GM10266 (cell line): ENCODE results near the gene FBXL4.

ENCODE experiments used
- DNase-seq: peaks from one replicate; pipeline ENCODE4 v3.0.0; 2012; ENCODE audit errors: extremely low spot score
- TF ChIP-seq, protein P1 (sequence below): IDR thresholded peaks from 2 replicates; pipeline ENCODE4 v1.5.1; 2012; ENCODE audit warnings: mild to moderate bottlenecking, low read depth; ENCODE audit not compliant: control insufficient read depth, insufficient read depth; ENCODE audit errors: missing control alignments

Gene FBXL4

DNA sequence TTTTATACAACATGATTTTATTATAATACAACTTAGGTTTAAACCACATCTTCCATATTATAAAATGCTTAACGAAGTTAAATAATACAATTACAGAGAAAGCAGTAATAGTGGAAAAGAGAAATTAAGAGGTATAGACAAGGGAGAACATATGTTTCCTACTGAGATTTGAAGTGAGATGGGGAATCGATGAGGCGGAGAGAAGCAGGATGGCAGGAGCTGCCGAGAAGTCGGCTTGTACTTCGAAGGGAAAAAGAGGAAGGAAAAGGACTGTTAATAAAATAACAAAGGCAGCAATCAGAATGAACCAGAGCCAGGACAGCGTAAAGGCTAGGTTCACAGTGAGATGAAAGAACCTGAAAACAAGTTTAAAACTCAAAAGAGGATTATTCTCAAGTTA, 15.4 kb downstream of the FBXL4 start:
- no peak for DNase-seq
- TF ChIP-seq, protein P1, sequence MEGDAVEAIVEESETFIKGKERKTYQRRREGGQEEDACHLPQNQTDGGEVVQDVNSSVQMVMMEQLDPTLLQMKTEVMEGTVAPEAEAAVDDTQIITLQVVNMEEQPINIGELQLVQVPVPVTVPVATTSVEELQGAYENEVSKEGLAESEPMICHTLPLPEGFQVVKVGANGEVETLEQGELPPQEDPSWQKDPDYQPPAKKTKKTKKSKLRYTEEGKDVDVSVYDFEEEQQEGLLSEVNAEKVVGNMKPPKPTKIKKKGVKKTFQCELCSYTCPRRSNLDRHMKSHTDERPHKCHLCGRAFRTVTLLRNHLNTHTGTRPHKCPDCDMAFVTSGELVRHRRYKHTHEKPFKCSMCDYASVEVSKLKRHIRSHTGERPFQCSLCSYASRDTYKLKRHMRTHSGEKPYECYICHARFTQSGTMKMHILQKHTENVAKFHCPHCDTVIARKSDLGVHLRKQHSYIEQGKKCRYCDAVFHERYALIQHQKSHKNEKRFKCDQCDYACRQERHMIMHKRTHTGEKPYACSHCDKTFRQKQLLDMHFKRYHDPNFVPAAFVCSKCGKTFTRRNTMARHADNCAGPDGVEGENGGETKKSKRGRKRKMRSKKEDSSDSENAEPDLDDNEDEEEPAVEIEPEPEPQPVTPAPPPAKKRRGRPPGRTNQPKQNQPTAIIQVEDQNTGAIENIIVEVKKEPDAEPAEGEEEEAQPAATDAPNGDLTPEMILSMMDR, result no peak

DNA sequence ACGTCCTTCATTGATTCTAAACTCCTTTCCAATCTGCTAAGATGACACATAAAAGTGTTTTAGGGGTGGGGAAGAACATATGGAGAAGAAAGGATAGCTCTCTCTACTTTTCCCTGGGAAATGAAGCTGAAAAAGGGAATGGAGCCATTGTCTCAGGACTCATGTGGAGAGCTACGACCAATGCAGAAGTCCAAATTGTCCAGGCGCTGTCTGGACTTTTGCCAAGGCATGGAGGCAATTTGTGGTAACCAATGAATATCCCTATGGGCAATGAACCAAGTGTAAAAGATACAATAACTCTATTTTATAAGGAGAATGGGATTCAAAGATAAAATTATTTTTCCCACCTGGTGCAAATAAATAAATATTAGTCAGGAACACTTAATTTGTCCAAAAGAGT, 16.1 kb downstream of the FBXL4 start:
- TF ChIP-seq, protein P1, result no peak
- no peak for DNase-seq

DNA sequence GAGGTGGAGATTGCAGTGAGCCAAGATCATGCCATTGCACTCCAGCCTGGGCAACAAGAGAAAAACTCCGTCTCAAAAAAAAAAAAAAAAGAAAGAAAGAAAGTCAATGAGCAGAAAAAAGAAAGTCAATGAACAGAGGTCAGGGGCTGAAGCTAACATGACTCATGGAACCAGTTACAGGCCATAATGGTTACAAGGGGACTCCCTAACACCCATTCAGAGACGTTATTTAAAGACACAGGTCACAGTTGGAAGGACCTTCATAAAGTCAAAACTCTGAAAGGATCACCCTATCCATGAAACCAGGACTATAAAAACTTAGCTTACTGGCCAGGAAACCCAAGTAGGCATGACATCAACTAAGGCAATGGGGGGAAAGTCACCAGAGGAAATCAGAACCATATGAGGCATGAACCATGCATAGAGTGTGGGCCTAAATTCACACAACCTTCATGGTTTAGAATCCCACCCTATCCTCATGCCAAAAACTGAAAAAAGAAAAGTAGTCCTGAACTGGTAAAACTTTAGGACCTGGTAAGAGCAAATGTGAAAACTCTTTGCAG, 18.2 kb downstream of the FBXL4 start:
- DNase-seq, result no peak

DNA sequence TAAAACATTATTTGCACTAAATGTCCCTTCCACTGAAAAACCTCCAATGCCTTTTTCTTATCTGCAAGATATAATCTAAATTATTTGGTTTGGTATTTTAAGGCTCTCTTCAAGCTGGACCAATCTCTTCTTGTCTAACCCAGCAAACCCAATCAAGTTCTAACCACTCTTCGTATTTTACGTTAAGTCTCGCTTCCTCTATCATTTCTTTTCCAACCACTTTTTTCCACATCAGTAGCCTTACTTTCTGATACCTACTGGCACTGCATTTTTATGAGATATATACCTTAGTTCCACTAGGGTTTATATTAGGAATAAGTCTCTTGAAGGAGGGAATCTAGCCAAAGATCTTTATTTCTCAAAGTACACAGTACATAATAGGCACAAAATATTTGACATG, 19.1 kb downstream of the FBXL4 start:
- no peak for DNase-seq
- TF ChIP-seq, protein P1, result no peak

More for the DNA sequence above, 18.2 kb downstream of the FBXL4 start:
- TF ChIP-seq, protein P1, result no peak

DNA sequence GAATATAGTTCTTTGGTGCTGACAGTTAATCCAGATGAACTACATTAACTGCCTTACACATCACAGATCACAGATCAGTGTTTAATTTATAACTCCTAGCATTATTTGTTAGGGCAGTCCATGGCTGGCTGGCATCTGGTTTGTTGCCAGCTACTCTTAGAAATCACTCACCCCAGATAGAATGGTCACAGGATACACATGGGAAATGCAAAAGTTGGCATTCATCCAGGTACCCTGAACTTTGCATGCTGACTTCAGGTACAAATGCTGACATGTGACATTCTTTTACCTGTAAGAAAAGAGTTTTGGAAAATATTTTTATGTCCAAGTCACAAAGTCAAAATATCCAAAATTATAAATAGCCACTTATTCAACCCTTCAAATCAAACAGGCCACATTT, 20.2 kb downstream of the FBXL4 start:
- DNase-seq, result no peak
- TF ChIP-seq, protein P1, result no peak

DNA sequence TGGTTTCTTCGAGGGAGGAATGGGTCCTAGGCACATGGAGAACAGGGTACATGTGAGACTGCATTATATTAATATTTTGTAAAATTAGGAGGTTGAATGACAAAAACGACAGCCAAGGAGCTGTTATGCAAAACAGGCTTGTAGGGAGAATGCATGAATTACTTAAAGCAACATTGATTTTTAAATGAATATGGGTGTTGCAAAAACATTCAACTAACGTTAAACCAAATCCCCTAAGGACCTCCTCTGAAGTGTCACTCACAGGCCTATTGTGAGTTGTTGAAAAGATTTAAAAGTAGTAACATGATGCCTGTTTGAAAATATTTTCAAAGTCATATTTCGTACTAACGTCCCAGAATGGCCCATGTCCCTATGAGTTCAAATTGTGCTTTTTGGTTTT, 21.9 kb downstream of the FBXL4 start:
- no peak for DNase-seq
- TF ChIP-seq, protein P1, result no peak

DNA sequence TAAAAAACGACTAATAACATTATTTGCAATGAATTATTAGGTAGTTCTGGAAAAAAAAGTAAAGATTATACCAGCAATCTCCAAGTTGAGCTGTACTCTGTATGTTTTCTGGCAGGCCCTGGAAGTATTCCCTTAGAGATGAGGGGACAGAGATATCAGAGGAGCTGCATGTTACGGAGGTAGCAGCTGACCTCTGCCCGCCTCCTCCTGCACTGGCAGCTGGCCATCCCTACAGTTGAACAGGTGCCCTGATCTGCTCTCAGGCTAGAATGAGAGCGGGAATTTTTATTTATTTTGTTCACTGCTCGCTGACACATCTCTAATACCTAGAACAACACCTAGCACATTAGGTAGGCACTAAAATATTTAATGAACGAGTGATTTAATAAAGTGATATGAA, 23.1 kb downstream of the FBXL4 start:
- DNase-seq, result no peak
- TF ChIP-seq, protein P1, result no peak
